IPS-NIHi7 (cell line): Measurements from ENCODE around the gene PIK3C2G.

Experiments used
- DNase-seq: peaks from one replicate; pipeline ENCODE4 v3.0.0; 2012; ENCODE audit warnings: mixed read lengths; ENCODE audit errors: extremely low spot score

Gene PIK3C2G

DNA sequence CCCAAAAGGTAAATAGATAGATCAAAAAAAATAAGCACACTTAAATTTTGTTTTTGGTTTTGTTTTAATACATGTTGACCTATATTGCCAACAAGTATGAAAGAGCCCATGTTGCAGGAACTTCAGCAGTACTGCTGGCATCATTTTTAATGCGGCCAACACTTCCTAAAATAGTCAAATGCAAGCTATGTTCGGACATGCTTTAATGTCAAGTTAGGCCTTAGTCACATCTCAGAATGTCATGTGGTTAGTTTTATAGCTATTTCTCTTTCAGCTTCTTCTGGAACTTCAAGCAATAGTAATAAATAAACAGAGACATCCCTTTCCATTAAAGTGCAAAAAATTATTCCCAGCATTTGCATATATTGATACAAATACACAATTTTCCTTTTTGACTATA is 153.4 kb downstream of the PIK3C2G start:
- DNase-seq: no peak

DNA sequence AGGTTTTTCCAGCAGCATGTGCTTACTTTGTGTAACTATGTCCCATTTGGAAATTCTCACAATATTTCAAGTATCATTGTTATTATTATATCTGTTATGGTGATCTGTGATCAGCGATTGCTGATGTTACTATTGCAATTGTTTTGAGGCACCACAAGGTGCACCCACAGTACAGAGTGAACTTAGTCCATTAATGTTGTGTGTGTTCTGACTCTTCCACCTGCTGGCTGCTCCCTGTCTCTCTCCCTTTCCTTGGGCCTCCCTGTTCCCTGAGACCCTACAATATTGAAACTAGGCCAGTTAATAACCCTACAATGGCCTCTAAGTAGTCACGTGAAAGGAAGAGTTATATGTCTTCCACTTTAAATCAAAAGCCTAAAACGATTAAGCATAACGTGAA is 153.9 kb downstream of the PIK3C2G start:
- DNase-seq: no peak

- DNase-seq: no peak
Observed at GRCh38 chr12:18416412-18416811, 155.1 kb downstream of the PIK3C2G start.

GRCh38 chr12:18419311-18419710 is 158.0 kb downstream of the PIK3C2G start:
- DNase-seq: no peak

DNA sequence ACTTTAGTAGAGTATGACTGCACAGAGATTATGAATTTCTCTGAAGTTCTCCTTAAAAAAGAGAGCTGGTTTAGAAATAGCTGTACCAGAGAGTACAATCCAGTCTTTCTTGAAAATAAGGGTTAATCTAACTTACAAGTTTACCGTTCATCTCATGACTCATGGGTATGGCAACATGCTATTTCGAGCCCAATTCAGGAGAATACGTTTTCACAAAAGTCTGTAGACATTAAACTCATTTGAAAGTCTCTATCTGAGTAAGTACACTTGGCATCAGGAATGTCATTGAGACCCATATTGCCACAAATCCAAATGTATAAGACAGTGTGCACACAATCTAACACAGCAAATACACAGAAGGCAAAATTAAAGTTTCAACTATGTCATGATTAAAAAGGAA is 160.5 kb downstream of the PIK3C2G start:
- no peak for DNase-seq

GRCh38 chr12:18422871-18423270 is 161.6 kb downstream of the PIK3C2G start:
- no peak for DNase-seq

- DNase-seq: no peak
Observed at GRCh38 chr12:18424857-18425256, 163.5 kb downstream of the PIK3C2G start.

- DNase-seq: no peak
Observed at GRCh38 chr12:18427520-18427919, 166.2 kb downstream of the PIK3C2G start.

GRCh38 chr12:18428416-18428815 is 167.1 kb downstream of the PIK3C2G start:
- no peak for DNase-seq

- DNase-seq: no peak
Observed at GRCh38 chr12:18429366-18429765, 168.0 kb downstream of the PIK3C2G start.

DNA sequence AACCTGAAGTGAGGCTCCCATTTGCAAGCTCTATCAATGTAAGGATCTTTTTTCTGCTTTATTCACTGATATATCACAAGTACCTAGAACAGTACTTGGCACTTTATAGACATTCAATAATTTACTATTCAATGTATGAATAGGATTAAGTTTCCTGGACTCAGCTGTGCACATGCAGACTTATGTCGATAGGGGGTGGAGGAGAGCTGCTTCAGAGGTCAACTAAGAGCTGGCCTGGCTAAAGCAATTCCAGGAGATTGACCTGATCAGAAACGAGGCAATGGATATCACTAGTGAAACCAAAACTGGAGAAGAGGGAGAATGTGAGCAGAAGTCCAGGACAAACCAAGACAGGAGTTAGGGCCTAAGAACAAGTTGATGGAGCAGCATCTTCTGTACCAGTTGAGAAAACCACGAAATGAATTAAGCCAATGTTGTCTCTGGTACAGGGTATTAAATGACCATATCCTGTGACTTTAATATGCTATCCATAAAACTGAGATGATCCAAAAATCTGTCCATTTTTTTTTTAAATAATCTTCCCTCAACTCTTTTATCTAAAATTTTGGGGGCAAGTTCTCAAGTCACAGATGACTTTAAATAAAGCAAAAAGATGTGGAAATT is 169.2 kb downstream of the PIK3C2G start:
- peak; percentile 71 for DNase-seq

GRCh38 chr12:18431771-18432170 is 170.5 kb downstream of the PIK3C2G start:
- DNase-seq: no peak

GRCh38 chr12:18432206-18432605 is 170.9 kb downstream of the PIK3C2G start:
- no peak for DNase-seq

DNA sequence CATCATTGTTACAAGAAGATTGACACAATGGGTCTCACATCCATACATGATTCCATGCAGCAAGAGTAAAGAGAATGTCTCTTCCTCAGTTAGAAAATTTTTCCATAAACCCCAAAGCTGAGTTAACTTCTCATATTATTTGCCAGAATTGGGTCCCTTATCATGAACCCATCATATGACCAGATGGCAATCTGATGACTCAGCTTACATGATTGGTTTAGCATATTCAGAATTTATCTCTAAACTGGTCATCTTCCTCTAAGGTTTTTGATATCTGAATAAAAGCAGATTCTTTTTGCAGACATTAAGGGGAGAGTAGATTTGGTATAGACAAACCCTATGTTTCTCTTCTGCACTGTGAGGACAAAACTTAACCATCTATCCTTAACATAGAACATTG is 174.9 kb downstream of the PIK3C2G start:
- no peak for DNase-seq

GRCh38 chr12:18439541-18439940 is 178.2 kb downstream of the PIK3C2G start:
- DNase-seq: no peak

DNA sequence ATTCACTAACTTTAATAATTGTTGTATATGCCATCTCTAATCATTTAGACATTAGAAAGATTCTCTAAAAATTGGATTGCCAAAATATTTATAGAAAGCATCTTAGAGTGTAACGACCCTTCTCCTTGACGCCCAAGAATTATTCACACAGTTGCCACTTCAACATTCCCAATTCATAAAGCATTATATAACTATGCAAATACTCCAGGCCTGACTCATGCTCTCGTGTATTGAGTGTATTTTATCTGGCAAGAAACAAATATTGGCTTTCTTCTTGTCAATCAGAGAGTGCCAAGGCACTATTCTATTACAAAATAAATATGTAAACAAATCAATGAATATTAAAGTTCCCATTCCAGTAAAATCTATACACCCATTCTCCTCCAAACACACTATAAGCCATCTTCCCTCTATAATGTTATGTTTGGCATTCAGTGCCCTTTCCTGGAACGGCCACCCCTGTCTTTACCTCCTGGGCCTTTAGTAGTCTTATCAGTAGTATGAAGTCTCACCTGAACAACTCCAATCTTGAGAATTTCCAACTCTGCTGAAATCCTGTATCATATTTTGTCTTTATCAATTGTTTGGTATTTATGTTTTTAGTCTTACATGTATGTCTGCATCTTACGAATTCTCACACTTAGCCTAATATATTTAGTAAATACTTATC is 182.6 kb downstream of the PIK3C2G start:
- DNase-seq: no peak

- DNase-seq: peak; percentile 30
Observed at GRCh38 chr12:18446061-18446644, 184.8 kb downstream of the PIK3C2G start.

DNA sequence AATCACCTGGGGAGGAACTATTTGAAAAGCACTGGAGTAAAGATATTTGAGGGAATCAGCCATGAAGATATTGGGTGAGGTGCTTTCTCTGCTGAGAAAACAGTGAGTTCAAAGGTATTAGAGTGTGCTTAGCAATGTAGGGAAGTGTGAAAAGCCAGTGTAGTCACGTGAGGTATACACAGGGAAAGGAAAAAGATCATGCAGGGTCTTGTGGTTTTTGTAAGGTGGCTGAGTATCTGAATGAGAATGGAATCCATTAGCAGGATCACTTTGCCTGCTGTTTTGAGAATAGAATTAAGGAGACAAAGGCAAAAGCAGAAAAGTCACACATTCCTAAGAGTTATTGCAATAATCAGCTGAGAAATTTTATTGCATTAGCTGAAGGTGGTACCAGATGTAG is 193.0 kb downstream of the PIK3C2G start:
- DNase-seq: peak; percentile 38

GRCh38 chr12:18456344-18456743 is 195.0 kb downstream of the PIK3C2G start:
- no peak for DNase-seq

- DNase-seq: no peak
Observed at GRCh38 chr12:18457362-18457761, 196.0 kb downstream of the PIK3C2G start.

DNA sequence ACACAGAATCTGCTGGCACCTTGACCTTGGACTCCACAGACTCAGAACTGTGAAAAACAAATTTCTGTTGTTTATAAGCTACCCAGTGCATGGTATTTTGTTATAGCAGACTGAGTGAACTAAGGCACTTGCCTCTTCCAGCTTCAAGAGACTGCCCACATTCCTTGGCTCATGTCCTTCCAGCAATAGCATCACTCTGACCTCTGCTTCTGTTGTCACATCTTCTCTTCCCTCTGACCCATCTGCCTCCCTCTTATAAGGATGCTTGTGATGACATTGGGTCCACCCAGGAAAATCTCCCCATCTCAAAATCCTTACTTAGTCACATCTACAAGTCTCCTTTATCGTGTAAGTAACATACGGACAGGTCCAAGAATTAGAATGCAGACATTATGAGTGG is 200.4 kb downstream of the PIK3C2G start:
- no peak for DNase-seq

GRCh38 chr12:18462442-18462841 is 201.1 kb downstream of the PIK3C2G start:
- DNase-seq: no peak

DNA sequence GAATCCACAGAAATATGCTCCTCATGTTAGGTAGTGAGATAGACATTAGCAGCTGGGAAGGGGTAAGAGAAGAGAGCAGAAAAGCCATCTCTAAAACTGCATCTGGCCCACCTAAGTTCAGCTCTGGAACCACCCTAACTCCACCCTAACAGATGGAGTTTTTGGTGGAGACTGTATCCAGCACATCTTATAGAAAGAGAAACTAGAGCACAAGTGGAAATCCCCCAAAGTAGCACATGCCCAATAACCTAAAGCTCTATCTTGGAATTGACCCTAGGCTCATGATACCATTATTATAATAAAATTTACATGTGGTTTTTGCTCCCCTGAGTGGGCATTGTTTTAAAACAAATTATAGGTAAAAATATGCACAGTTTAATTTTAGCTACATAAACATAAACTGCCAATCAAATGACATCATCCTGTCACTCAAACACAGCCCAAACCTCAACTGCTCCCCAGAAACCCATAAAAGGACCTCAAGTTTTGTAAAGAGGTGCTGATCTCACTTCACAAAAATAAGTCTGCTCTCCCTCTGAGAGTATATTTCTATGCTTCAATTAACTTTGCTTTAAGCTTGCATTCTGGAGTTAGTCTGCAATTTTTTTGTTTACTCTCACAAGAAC is 206.4 kb downstream of the PIK3C2G start:
- DNase-seq: no peak
